GM10847 (cell line): ENCODE results near the gene FRMD4A.

ENCODE experiments used
- POLR2A ChIP-seq: IDR thresholded peaks from 2 replicates; pipeline ENCODE4 v1.6.1; 2011; ENCODE audit not compliant: insufficient read length; ENCODE audit errors: extremely low read depth

The FRMD4A gene

DNA sequence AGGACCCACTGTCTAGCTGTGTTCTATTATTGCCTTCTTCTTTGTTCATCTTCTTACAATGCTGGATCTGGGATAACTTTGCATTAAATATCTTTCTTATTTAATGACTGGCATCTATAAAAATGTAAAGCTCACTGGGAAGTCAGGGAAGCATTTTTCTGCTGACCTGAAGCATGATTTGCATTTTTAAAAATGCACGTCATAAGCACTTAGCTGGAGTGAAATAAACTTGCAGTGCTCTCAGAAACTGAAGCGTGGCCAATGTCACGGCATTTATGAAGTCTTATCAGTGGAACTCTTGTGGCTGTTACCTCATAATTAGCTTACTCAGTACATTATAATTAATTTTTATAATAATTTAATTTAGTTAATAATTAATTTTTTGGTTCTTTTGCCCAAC is 59.1 kb downstream of the FRMD4A start:
- TF ChIP-seq POLR2A, result no peak

DNA sequence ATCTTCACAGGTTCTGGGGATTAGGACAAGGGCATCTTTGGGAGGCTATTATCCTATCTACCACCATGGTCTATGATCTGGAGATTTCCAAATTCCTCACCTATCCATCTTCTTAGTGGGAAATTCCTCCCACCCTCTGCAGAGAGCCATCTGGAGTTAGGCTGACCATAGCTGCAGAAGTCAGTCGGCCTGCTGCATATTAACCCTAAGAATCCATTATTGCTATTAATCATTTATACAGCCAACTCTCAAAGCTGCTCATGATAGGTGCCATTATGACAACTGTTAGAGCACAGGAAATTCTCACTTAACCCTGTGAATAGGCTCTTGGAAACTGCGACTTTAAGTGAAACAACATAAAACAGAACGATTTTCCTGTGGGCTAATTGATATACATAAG is 60.4 kb downstream of the FRMD4A start:
- no peak for TF ChIP-seq POLR2A

GRCh38 chr10:14265709-14266108 is 65.0 kb downstream of the FRMD4A start:
- no peak for TF ChIP-seq POLR2A

DNA sequence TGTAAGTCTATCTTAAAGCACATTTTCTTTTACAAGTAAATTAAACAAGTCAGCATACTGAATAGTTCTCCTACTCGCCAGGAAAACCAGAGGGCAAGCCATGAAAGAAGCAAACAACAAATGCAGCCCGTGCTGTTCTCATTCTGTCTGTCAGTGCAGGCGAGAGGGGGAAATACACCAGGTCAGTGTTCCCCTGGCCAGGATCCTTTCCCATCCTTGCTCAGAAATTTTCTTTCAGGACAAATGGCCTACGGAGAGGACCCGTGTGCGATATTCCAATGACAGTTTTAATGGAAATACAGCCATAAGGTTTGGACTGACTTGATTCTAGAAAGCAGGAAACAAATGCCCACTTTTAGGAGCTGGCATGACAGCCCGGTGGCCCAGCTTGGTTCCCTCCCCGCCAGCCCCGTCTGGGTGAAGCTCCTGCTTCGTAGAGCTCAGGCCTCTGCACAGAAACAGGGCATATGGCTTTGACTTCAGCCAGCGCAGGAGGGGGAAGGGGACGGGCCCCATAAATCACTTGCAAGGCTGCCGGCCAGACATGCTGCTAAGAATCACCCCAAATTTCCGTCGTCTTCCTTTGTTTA is 67.8 kb downstream of the FRMD4A start:
- no peak for TF ChIP-seq POLR2A

- no peak for TF ChIP-seq POLR2A
Measured at GRCh38 chr10:14261336-14261735, 69.4 kb downstream of the FRMD4A start.

- no peak for TF ChIP-seq POLR2A
Measured at GRCh38 chr10:14259696-14260566, 70.8 kb downstream of the FRMD4A start.

DNA sequence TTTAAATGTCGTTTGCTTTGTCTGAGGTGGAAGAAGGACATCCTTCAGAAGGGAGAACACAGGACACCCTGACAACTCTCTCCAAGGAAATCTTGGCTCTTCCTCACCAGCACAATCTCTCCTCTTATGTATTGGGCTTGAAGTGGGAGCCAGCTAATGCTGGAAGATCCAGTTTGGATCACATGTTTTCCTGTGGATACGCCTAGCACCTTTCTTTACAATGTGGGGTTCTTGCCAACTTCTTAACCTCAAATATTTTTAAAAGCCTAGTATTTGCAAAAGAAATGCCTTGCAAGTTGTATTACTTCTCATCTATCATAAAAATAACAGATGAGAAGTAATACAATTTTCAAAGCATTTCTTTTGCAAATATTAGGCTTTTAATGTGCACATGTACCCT is 76.4 kb downstream of the FRMD4A start:
- TF ChIP-seq POLR2A, result no peak

GRCh38 chr10:14253711-14254110 is 77.0 kb downstream of the FRMD4A start:
- TF ChIP-seq POLR2A, result no peak

GRCh38 chr10:14253079-14253478 is 77.6 kb downstream of the FRMD4A start:
- TF ChIP-seq POLR2A, result no peak

DNA sequence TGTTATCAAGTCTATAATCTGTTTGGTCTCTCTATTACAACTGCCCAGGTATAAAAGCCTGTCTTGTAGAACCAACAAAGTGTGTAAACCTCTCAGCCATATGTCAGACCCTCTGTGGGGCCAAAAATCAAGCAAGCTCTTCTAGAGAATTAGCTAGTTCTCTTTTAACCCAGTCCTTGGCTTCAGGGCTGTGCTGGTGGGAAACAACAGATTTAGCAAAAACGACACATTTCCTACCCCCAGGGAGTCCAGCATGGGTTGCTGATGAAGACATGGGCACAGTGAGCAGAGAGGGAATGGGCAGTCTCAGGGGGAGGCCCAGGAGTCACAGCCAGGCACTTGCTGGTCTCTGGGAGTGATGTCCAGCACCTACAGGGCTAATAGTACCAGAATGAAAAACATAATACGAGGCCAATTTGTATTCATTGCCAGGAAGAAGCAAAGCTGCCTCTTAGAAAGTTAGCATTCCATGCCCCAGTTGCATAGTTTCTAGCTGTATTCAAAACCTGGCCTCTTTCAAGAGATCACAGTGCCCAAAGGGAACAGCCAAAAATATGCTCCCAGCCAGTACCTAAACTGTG is 80.1 kb downstream of the FRMD4A start:
- no peak for TF ChIP-seq POLR2A

GRCh38 chr10:14247377-14248116 is 83.2 kb downstream of the FRMD4A start:
- no peak for TF ChIP-seq POLR2A

GRCh38 chr10:14244801-14245211 is 85.9 kb downstream of the FRMD4A start:
- no peak for TF ChIP-seq POLR2A

GRCh38 chr10:14244147-14244546 is 86.6 kb downstream of the FRMD4A start:
- TF ChIP-seq POLR2A, result no peak

DNA sequence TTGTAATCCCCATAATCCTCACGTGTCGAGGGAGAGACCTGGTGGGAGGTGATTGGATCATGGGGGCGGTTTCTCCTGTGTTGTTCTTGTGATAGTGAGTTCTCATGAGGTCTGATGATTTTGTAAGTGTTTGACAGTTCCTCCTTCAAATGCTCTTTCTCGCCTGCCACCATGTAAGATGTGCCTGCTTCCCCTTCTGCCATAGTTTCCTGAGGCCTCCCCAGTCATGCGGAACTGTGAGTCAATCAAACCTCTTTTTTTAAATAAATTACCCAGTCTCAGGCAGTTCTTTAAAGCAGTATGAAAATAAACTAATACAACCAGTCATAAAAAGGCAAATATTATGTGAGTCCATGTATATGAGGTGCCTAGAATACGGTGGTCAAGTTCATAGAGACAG is 87.5 kb downstream of the FRMD4A start:
- no peak for TF ChIP-seq POLR2A

GRCh38 chr10:14241196-14241595 is 89.5 kb downstream of the FRMD4A start:
- no peak for TF ChIP-seq POLR2A
